GM21717 (cell line): ENCODE measurements around the gene EVA1C.
"Not testable (repeated sequence)": the region's sequence is repeated elsewhere in the genome, so short reads cannot be mapped to it uniquely, and the experiment has no call there.

ENCODE experiments used
- ATAC-seq: cut with Tn5 transposase; IDR thresholded peaks from one replicate; pipeline ENCODE4 v1.9.1; 2021; ENCODE audit warnings: mild to moderate bottlenecking, moderate library complexity; ENCODE audit not compliant: unreplicated experiment

EVA1C gene

DNA sequence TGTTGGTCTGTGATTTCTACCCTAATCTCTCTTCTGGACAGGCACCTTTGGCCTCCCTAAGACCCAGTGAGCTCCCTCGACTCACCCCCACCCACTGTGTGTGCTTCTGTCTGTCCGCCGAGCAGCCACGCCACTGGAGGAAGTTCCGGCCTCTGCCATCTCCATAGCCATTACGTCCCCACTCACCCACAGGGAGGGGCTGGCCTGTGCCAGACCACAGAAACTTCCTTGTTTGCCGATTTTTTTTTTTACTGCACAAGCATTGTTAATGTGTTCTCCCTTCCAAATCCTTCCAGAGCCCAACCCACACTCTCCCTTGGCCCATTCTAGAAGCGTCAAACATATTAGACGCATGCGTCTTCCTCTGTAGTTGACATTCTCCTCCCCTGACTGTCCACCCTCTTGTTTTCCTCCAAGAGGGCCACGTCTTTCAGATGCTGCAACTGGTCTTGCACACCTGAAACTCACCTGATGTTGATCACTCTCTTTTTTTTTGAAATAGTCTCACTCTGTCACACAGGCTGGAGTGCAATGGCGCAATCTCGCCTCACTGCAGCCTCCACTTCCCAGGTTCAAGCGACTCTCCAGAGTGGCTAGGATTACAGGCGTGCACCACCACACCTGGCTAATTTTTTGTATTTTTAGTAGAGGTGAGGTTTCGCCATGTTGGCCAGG is 72.3 kb downstream of the EVA1C start:
- no peak for ATAC-seq

GRCh38 chr21:32492376-32492775 is 79.9 kb downstream of the EVA1C start:
- ATAC-seq, result no peak

DNA sequence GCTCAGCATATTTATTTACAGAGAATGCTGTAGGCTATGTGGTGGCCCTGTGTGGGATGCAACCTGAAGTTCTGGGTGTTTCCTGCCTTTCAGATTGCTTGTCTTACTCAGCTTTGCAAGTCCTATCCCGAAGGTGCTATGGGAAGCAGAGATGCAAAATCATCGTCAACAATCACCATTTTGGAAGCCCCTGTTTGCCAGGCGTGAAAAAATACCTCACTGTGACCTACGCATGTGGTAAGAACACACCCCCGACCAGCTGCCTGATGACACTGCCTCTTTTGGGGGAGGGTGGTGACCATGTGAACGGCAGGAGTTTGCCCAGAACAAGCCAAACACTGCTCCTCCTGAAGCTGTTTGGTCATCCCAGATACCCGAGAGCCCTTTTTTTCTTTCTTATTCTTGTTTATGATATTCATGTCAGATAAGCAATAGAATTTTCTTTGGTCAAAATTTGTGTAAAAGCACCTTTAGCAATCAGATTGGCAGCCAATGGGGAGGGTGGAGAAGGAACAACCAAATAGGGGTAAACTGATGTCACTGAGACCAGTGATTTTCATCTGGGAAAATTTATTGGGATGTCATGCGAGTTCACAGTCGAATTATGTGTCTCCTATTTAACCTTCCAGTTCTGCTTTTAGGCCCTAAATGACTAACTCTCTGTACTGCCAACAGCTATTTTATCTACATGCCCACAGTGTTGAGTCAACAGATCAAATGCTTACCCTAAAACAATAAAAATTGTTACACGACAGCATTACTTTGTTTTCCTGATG is 82.6 kb downstream of the EVA1C start:
- ATAC-seq, result no peak

GRCh38 chr21:32496568-32496967 is 84.1 kb downstream of the EVA1C start:
- ATAC-seq, result no peak

- ATAC-seq, result no peak
Measured at GRCh38 chr21:32499249-32500055, 86.9 kb downstream of the EVA1C start.

- not testable (repeated sequence) for ATAC-seq
Measured at GRCh38 chr21:32503641-32504040, 91.1 kb downstream of the EVA1C start.

GRCh38 chr21:32505767-32506166 is 93.3 kb downstream of the EVA1C start:
- ATAC-seq, result not testable (repeated sequence)

GRCh38 chr21:32506411-32506965 is 94.0 kb downstream of the EVA1C start:
- not testable (repeated sequence) for ATAC-seq

DNA sequence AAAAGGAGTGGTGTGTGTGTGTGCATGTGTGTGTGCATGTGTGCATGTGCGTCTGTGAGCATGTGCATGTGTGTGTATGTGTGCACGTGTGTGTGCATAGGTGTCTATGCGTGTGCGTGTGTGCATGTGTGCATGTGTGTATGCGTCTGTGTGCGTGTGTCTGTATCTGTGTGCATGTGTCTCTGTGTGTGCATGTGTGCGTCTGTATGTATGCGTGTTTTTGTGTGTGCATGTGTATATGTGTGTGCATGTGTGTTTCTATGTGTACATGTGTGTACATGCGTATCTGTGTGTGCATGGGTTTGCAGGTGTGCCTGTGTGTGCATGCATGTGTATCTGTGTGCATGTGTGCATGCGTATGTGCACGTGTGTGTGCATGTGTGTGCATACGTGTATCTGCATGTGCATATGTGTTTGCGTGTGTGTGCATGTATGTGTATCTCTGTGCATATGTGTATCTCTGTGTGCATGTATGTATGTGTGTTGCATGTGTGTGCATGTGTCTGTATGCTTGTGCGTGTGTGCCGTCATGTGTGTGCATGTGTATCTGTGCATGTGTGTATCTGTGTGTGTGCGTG is 94.9 kb downstream of the EVA1C start:
- no peak for ATAC-seq

- ATAC-seq, result not testable (repeated sequence)
Measured at GRCh38 chr21:32508036-32508435, 95.5 kb downstream of the EVA1C start.

DNA sequence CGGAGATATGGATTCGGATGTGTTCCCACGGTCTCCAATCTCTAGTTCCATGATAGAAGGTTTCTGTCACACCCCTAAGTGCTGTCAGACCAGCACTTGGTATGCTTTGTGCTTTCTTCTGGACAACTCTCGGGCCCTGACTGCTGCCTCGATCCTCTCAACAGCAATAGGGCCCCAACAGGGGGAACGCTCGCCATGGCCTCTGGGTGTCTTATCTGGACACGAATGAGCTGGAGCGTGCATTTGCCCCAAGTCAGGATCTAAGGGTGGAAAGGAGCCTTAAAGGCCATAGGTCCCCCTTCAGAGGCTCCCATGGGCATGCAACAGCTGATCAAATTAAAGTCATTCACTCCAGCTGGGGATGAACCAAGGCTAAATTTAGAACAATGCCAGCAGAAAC is 96.1 kb downstream of the EVA1C start:
- ATAC-seq, result no peak

- not testable (repeated sequence) for ATAC-seq
Measured at GRCh38 chr21:32508975-32509374, 96.5 kb downstream of the EVA1C start.

DNA sequence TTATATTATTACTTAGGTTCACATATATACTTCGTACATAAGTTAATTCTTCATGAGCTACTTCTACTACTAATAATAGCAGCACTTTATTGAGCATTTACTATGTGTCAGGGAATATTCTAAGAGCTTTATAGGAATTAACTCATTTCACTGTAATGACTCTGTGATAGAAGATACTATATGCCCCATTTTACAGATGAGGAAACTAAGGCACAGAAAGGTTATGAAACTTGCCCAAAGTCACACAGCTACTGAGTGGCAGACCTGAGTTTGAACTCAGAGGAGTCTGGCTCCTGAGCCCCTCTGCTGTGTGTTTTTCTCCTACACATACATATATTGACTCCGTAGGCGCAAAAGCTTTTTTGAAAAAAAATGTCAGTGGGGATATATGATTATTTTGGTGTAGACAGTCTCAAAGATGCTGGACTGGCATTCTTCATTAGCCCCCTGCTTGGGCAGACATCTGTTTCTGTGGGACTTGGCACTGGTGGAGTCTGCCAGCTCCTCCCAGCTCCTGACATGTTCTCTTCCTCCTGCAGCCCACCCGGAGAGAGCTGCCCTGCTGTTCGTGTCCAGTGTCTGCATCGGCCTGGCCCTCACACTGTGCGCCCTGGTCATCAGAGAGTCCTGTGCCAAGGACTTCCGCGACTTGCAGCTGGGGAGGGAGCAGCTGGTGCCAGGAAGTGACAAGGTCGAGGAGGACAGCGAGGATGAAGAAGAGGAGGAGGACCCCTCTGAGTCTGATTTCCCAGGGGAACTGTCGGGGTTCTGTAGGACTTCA is 102.0 kb downstream of the EVA1C start:
- ATAC-seq, result no peak

- ATAC-seq, result no peak
Measured at GRCh38 chr21:32515874-32516273, 103.4 kb downstream of the EVA1C start.

- no peak for ATAC-seq
Measured at GRCh38 chr21:32516756-32517649, 104.5 kb downstream of the EVA1C start.

DNA sequence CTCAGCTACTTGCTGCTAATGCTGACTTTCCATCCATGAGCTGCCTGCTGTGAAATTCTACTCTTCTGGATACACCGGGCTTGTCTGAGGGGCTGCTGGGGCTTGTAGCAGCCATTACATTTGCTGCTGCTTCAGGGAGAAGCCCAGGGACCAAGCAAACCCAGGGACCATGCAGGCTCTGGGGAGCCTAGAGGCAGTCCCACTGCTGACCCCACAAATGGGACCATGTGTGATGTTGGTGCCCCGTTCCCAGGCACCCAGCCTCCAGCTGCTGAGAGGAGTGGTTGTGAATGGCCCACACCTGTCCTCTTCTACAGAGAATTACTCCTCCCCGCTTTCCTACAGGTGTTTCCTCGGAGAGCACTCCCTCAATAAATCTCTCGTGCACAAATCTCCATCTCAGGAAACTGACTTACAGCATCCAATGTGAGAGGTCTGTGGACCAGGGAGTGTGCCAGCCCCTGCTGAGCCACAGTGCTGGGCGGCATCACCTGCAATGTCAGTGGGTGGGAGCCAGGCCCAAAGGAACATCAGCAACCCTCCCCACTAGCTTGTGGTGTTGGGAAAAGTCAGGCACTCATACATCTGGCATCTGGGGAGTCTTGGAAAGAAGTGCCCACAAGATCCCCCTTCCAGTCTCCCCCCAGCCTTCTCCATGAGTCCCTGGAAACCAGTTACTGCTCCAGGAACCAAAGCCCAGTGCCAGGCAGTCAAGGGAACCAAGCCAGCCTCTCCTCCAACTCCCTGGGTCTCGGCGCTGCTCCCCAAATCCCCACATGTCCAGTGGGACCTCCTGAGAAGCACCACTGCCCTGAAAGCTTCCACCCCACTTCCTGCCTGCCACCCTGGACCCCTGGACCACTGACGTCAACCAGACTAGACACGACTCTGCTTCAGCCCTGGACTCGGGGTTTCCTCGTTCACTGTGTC is 107.7 kb downstream of the EVA1C start:
- ATAC-seq, result no peak

GRCh38 chr21:32520875-32521735 is 108.6 kb downstream of the EVA1C start:
- no peak for ATAC-seq
